ENCODE measurements around the gene NDUFAF4. TPM values are rescaled to one million over a fixed set of nuclear protein-coding genes. Genes with fewer than 3 reads are reported as not detected.

The NDUFAF4 gene
- total RNA-seq, 1 donor from 2014 or later, result 20.8 TPM

DNA sequence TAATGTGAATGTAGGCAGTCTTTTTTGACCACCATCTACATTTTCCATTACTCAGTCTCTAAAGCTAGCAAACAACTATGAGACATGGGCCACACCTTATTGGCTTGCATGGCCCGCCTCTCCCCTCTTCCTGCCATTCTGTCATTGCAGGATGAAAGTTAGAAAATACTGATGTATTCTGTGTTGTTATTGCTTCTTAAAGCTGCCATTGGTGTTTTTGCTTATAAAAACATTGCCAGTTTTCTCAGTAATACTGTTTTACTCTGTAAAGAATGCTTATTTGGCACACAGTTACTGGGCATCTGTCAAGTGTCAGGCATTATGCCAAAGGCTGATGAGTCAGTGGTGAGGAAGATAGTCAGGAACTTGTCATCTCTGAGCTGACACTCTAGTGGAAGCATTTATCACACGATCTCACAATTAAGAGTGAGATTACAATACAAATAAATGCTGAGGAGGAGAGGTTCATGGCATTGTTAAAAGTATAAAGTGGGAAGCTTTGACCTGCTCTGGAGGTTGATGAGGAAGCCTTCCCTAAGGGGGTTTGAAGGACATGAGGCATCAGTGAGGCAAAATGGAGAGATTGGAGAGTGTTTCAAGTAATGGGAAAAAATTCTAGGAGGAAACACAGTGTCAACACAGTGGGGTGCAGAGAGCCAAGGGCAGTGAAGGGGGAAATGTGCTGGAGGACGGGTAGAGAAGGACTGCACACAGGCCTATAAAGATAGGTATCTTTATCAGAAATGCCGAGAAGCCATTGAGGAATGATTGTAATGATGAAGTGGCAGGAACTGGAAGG lies 41.5 kb upstream of the NDUFAF4 start:
- intact Hi-C loops (cut with DNase I), result no loop called here

DNA sequence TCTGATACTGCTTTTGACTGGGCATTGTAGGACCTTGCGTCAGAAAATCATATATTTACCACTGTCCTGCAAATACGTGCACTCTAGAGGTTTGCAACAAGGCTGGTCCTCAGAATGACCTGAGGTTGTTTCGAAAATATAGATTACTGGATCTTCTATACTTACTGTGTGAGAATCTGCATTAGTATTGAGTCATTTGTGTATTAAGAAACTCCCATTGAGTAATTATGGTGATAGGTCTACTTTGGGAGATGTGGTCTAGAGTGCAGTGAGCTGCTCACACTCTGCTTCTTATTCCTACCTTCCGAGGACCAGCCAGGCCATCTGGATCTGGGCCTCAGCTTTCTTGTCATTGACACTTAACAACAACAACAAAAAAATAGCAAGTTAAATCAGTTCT lies 36.4 kb upstream of the NDUFAF4 start:
- Histone ChIP-seq H3K4me3 (no peak overlapping the region), H3K9me3 (no peaks in the 10 kb centered on the region), H3K27ac (no peak overlapping the region), H3K27me3 (peaks cover 6% of the 10 kb centered on the region), H3K4me1 (no peaks in the 10 kb centered on the region), H3K36me3 (no peaks in the 10 kb centered on the region)
- no peak for DNase-seq
- intact Hi-C loops (cut with DNase I), result no loop called here
- no peak for ATAC-seq
- TF ChIP-seq, protein P1, sequence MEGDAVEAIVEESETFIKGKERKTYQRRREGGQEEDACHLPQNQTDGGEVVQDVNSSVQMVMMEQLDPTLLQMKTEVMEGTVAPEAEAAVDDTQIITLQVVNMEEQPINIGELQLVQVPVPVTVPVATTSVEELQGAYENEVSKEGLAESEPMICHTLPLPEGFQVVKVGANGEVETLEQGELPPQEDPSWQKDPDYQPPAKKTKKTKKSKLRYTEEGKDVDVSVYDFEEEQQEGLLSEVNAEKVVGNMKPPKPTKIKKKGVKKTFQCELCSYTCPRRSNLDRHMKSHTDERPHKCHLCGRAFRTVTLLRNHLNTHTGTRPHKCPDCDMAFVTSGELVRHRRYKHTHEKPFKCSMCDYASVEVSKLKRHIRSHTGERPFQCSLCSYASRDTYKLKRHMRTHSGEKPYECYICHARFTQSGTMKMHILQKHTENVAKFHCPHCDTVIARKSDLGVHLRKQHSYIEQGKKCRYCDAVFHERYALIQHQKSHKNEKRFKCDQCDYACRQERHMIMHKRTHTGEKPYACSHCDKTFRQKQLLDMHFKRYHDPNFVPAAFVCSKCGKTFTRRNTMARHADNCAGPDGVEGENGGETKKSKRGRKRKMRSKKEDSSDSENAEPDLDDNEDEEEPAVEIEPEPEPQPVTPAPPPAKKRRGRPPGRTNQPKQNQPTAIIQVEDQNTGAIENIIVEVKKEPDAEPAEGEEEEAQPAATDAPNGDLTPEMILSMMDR (IDR thresholded peaks at IDR 0.05), result no peak

More for the DNA sequence above, 41.5 kb upstream of the NDUFAF4 start:
- Histone ChIP-seq H3K9me3 (no peaks in the 10 kb centered on the region), H3K27me3 (peaks cover 6% of the 10 kb centered on the region), H3K4me3 (no peak overlapping the region), H3K27ac (no peak overlapping the region), H3K36me3 (no peaks in the 10 kb centered on the region), H3K4me1 (no peaks in the 10 kb centered on the region)
- ATAC-seq, result peak; percentile 23
- DNase-seq, result no peak
- TF ChIP-seq, protein P1 (IDR thresholded peaks at IDR 0.05), result no peak

DNA sequence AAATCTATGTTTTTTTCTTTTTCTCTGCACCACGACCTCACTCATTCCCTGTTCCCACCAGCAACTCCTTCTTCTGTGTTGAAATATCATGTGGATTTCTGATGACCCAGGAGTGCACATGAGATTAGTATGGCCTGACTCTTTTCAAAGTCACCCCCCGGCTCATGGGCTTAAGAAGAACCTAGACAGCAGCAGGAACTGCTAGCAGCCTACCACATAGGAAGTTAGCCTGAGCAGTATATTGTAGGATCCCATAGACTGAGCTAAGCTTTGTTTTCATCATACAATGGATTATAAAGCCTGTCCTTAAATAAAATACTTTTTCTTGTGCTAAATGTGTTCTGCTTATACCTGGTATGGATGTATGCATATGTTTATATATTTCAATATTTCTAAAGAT lies 33.5 kb upstream of the NDUFAF4 start:
- Histone ChIP-seq H3K27me3 (peaks cover 6% of the 10 kb centered on the region), H3K9me3 (no peaks in the 10 kb centered on the region), H3K36me3 (no peaks in the 10 kb centered on the region), H3K27ac (no peak overlapping the region), H3K4me3 (no peak overlapping the region), H3K4me1 (no peaks in the 10 kb centered on the region)
- intact Hi-C loops (cut with DNase I), result no loop called here
- no peak for DNase-seq
- TF ChIP-seq, protein P1 (IDR thresholded peaks at IDR 0.05), result no peak
- ATAC-seq, result no peak

DNA sequence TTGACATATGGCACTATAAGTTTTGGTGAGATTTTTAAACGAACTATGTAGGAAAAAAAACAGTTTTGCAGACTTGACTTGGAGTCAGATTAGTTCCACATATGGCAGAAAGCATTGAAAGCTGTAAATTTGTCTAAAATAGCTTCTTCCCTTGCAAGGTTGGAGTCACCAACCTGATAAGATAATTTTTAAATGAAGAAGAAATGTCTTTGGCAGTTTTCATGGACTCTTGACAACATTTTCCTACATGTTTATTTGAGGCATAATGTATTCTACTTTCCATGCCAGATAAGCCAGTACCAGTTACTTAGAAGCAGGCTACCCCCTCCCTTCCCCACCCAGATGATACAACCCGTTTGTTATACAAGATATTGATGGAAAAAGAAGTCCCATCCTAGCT lies 32.0 kb upstream of the NDUFAF4 start:
- Histone ChIP-seq H3K9me3 (no peaks in the 10 kb centered on the region), H3K4me1 (peaks cover 4% of the 10 kb centered on the region)
- intact Hi-C loops (cut with DNase I), result no loop called here

DNA sequence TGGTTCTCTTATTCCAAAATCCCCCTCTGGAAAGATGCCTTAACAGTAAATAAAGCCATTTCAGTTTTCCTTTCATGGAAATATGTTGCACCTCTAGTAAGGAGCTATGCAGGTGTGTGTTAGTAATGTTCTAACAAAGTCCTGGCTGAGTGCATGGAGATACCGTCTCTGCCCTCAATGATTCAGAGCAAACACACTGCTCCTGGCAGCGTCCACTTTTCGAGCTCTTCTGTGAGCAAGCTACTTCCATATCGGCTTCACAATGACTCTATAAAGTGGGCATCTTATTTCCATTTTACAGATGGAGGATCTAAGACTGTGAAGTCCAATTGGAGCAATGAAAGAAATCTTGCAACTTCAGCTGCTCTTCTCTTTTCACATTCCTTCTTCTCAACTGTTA lies 30.0 kb upstream of the NDUFAF4 start:
- intact Hi-C loops (cut with DNase I), result no loop called here
- no peak overlapping the region for H3K27ac ChIP-seq
- TF ChIP-seq, protein P1 (IDR thresholded peaks at IDR 0.05), result no peak
- H3K9me3 ChIP-seq, result no peaks in the 10 kb centered on the region
- DNase-seq (no peak), ATAC-seq (no peak)
- no peaks in the 10 kb centered on the region for H3K27me3 ChIP-seq
- no peaks in the 10 kb centered on the region for H3K36me3 ChIP-seq
- no peak overlapping the region for H3K4me3 ChIP-seq
- peaks cover 11% of the 10 kb centered on the region for H3K4me1 ChIP-seq

More for the DNA sequence above, 32.0 kb upstream of the NDUFAF4 start:
- TF ChIP-seq, protein P1 (IDR thresholded peaks at IDR 0.05), result no peak
- no peak overlapping the region for H3K4me3 ChIP-seq
- H3K36me3 ChIP-seq, result no peaks in the 10 kb centered on the region
- no peak for ATAC-seq
- H3K27me3 ChIP-seq, result no peaks in the 10 kb centered on the region
- no peak overlapping the region for H3K27ac ChIP-seq
- DNase-seq, result no peak
